Mesenchymal stem cell (in vitro differentiated cells and primary cell): ENCODE data around the gene L2HGDH.

Experiments used
- DNase-seq: peaks from one replicate; pipeline ENCODE4 v3.0.0-alpha.2; 2013
- H2AFZ ChIP-seq: one replicate; pipeline ENCODE4 v1.6.1; 2013; ENCODE audit warnings: low read depth, mild to moderate bottlenecking, control low read depth, inconsistent platforms, low read length, moderate library complexity
- H2AK5ac ChIP-seq: 2 replicates; pipeline ENCODE4 v1.6.1; 2013; ENCODE audit warnings: low read length, moderate library complexity, mild to moderate bottlenecking, inconsistent platforms; ENCODE audit not compliant: severe bottlenecking
- H2BK120ac ChIP-seq: one replicate; pipeline ENCODE4 v1.6.1; 2013; ENCODE audit warnings: low read depth, mild to moderate bottlenecking, inconsistent platforms, low read length, moderate library complexity
- H2BK12ac ChIP-seq, 2 experiments: one replicate each; pipeline ENCODE4 v1.6.1; 2013; ENCODE audit warnings: inconsistent platforms in 2 of 2, low read length in 2 of 2, mild to moderate bottlenecking in 2 of 2, moderate library complexity in 2 of 2, control low read depth in 1 of 2
- H2BK15ac ChIP-seq: one replicate; pipeline ENCODE4 v1.6.1; 2013; ENCODE audit warnings: mild to moderate bottlenecking, low read depth, inconsistent platforms; ENCODE audit not compliant: poor library complexity, severe bottlenecking
- H2BK5ac ChIP-seq: 2 replicates; pipeline ENCODE4 v1.6.1; 2013; ENCODE audit warnings: low read depth, mild to moderate bottlenecking, low read length, control low read depth, inconsistent platforms; ENCODE audit not compliant: poor library complexity, severe bottlenecking
- H3K14ac ChIP-seq, 2 experiments: one replicate each; pipeline ENCODE4 v1.6.1; 2013; ENCODE audit warnings: inconsistent platforms in 2 of 2, low read length in 2 of 2, control low read depth in 1 of 2, mild to moderate bottlenecking in 1 of 2, moderate library complexity in 1 of 2
- H3K18ac ChIP-seq, 2 experiments: one replicate each; pipeline ENCODE4 v1.6.1; 2013; ENCODE audit warnings: inconsistent platforms in 2 of 2, low read length in 2 of 2, control low read depth in 1 of 2, low read depth in 1 of 2, mild to moderate bottlenecking in 1 of 2
- H3K23ac ChIP-seq, 2 experiments: one replicate each; pipeline ENCODE4 v1.6.1; 2013; ENCODE audit warnings: inconsistent platforms in 2 of 2, low read length in 2 of 2, mild to moderate bottlenecking in 2 of 2, moderate library complexity in 2 of 2, control low read depth in 1 of 2
- H3K27ac ChIP-seq: 2 replicates; pipeline ENCODE4 v1.5.1; 2013; ENCODE audit warnings: mild to moderate bottlenecking, moderate library complexity, low read length, control low read depth, inconsistent platforms; ENCODE audit not compliant: poor library complexity, severe bottlenecking
- H3K27me3 ChIP-seq, 2 experiments: 2 replicates each; pipeline versions ENCODE4 v1.6.1 to v1.7.0; 2013; ENCODE audit warnings: low read length in 2 of 2, mild to moderate bottlenecking in 2 of 2, moderate library complexity in 2 of 2, control low read depth in 1 of 2, inconsistent platforms in 1 of 2; ENCODE audit not compliant: control insufficient read depth in 1 of 2, insufficient read depth in 1 of 2
- H3K36me3 ChIP-seq, 2 experiments: 2 replicates each; pipeline versions ENCODE4 v1.6.1 to v1.7.0; 2013; ENCODE audit warnings: low read length in 2 of 2, control low read depth in 1 of 2, inconsistent platforms in 1 of 2, low read depth in 1 of 2, mild to moderate bottlenecking in 1 of 2; ENCODE audit not compliant: insufficient read depth in 2 of 2, control insufficient read depth in 1 of 2
- H3K4ac ChIP-seq, 2 experiments: one replicate each; pipeline ENCODE4 v1.6.1; 2013; ENCODE audit warnings: inconsistent platforms in 2 of 2, low read length in 2 of 2, mild to moderate bottlenecking in 2 of 2, moderate library complexity in 2 of 2, control low read depth in 1 of 2, low read depth in 1 of 2
- H3K4me1 ChIP-seq: 2 replicates; pipeline ENCODE4 v1.6.1; 2013; ENCODE audit warnings: low read depth, low read length, control low read depth; ENCODE audit not compliant: control insufficient read depth, insufficient read depth
- H3K4me2 ChIP-seq: 2 replicates; pipeline ENCODE4 v1.6.1; 2013; ENCODE audit warnings: low read length, mild to moderate bottlenecking, inconsistent platforms; ENCODE audit not compliant: poor library complexity, severe bottlenecking
- H3K4me3 ChIP-seq, 2 experiments: 2 replicates each; pipeline versions ENCODE4 v1.5.1 to v1.7.0; 2013; ENCODE audit warnings: low read length in 2 of 2, mild to moderate bottlenecking in 2 of 2, control low read depth in 1 of 2, low read depth in 1 of 2; ENCODE audit not compliant: insufficient read depth in 1 of 2
- H3K79me1 ChIP-seq: replicated peaks from 2 replicates; pipeline ENCODE4 v1.6.1; 2013; ENCODE audit warnings: mild to moderate bottlenecking, control low read depth, low read length, inconsistent platforms; ENCODE audit not compliant: poor library complexity, severe bottlenecking
- H3K9ac ChIP-seq: 2 replicates; pipeline ENCODE4 v1.7.0; 2013; ENCODE audit warnings: mild to moderate bottlenecking, low read length, moderate library complexity
- H3K9me3 ChIP-seq: 2 replicates; pipeline ENCODE4 v1.7.0; 2013; ENCODE audit warnings: mild to moderate bottlenecking, low read length; ENCODE audit not compliant: control insufficient read depth
- H4K8ac ChIP-seq: one replicate; pipeline ENCODE4 v1.6.1; 2013; ENCODE audit warnings: inconsistent platforms, mild to moderate bottlenecking, low read length, moderate library complexity
- H4K91ac ChIP-seq: one replicate; pipeline ENCODE4 v1.6.1; 2013; ENCODE audit warnings: mild to moderate bottlenecking, low read length, inconsistent platforms
- WGBS: methylation state at CpG from one replicate; pipeline ENCODE4 v1.1.7; 2013; ENCODE audit warnings: mixed read lengths; 5-methylcytosine and 5-hydroxymethylcytosine counted together

L2HGDH gene

GRCh38 chr14:50321009-50321660 lies 9.1 kb upstream of the L2HGDH start:
- peak overlapping the region; percentile 89 for H3K9ac ChIP-seq
- WGBS = 5% methylated on average over 9 of the region's 9 CpGs

DNA sequence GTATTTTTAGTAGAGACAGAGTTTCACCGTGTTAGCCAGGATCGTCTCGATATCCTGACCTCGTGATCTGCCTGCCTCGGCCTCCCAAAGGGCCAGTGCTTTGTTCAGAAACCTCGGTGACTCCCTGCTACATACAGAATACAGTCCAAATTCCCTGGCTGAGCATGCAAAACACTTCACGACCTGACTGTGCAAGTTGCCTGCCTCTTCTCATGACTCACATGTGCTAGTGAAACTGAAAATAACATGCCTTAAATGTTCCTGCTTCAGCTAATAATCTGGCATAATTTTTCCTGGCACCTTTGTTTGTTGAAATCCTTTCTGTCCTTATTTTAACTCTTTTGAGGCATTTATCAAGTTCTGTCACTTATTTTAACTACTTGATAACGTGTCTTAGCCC lies 8.3 kb upstream of the L2HGDH start:
- Histone ChIP-seq H2BK15ac (no peak overlapping the region), H3K27ac (peak overlapping the region; percentile 4), H3K9ac (peak overlapping the region; percentile 89), H4K8ac (no peak overlapping the region), H3K9me3 (no peaks in the 10 kb centered on the region), H4K91ac (no peak overlapping the region), H3K18ac (no peak overlapping the region), H3K23ac (no peak overlapping the region), H3K4me1 (no peaks in the 10 kb centered on the region), H3K4me3 (peak overlapping the region in 1 of 2 experiments; percentile 74), H3K4me2 (no peak overlapping the region), H2AK5ac (no peak overlapping the region), H3K27me3 (no peaks in the 10 kb centered on the region), H2BK5ac (no peak overlapping the region), H3K36me3 (peaks cover 9 to 14% of the 10 kb centered on the region in 2 experiments), H3K14ac (no peak overlapping the region), H2AFZ (no peak overlapping the region), H3K79me1 (peaks cover 13% of the 10 kb centered on the region), H3K4ac (no peak overlapping the region), H2BK12ac (no peak overlapping the region), H2BK120ac (no peak overlapping the region)
- 75% methylated on average over 8 of the region's 8 CpGs for WGBS
- peak; percentile 83 for DNase-seq

More at GRCh38 chr14:50321009-50321660, 9.1 kb upstream of the L2HGDH start:
- no peak overlapping the region for H2AK5ac ChIP-seq
- peak overlapping the region; percentile 82 for H3K27ac ChIP-seq
- H2BK5ac ChIP-seq = no peak overlapping the region
- H3K9me3 ChIP-seq = no peaks in the 10 kb centered on the region
- no peak overlapping the region for H3K23ac ChIP-seq
- H3K18ac ChIP-seq = peak overlapping the region; percentile 23 to 55
- peak overlapping the region; percentile 68 for H3K4me2 ChIP-seq
- peak overlapping the region in 1 of 2 experiments; percentile 74 for H3K4me3 ChIP-seq
- DNase-seq = peak; percentile 99
- peaks cover 9 to 19% of the 10 kb centered on the region in 2 experiments for H3K36me3 ChIP-seq
- no peak overlapping the region for H2BK120ac ChIP-seq
- no peak overlapping the region for H4K91ac ChIP-seq
- H2BK12ac ChIP-seq = no peak overlapping the region
- no peak overlapping the region for H3K14ac ChIP-seq
- no peaks in the 10 kb centered on the region for H3K27me3 ChIP-seq
- H3K4me1 ChIP-seq = no peaks in the 10 kb centered on the region
- H2AFZ ChIP-seq = no peak overlapping the region
- H3K79me1 ChIP-seq = peaks cover 13% of the 10 kb centered on the region
- no peak overlapping the region for H3K4ac ChIP-seq
- H2BK15ac ChIP-seq = no peak overlapping the region
- H4K8ac ChIP-seq = no peak overlapping the region

DNA sequence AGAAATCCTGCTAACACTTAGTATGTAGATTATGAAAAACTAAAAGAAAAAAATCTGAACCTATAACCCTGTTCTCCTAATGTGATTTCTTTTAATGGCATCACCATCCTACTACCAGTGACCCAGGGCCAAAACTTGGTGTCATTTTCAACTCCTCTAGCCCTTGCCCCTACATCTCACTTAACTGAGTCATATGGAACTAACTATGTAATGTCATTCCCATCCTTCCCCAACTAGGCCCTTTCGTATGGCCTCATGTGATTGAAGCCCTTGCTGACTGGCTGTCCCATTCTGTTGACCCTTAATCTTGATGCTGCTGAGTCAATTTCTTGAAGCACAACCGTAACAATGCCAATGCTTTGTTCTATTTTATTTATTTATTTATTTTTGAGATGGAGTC lies 7.7 kb upstream of the L2HGDH start:
- H3K27ac ChIP-seq = no peak overlapping the region
- WGBS = 68% methylated on average over 1 of the region's 2 CpGs
- no peak overlapping the region for H2BK12ac ChIP-seq
- H2AFZ ChIP-seq = no peak overlapping the region
- peak overlapping the region; percentile 89 for H3K9ac ChIP-seq
- peak overlapping the region in 1 of 2 experiments; percentile 74 for H3K4me3 ChIP-seq
- H3K14ac ChIP-seq = no peak overlapping the region
- peaks cover 13% of the 10 kb centered on the region for H3K79me1 ChIP-seq
- no peak overlapping the region for H3K4ac ChIP-seq
- no peaks in the 10 kb centered on the region for H3K4me1 ChIP-seq
- no peak overlapping the region for H3K18ac ChIP-seq
- H2BK15ac ChIP-seq = no peak overlapping the region
- DNase-seq = peak; percentile 55
- H4K8ac ChIP-seq = no peak overlapping the region
- no peak overlapping the region for H3K23ac ChIP-seq
- no peak overlapping the region for H2BK120ac ChIP-seq
- H2AK5ac ChIP-seq = no peak overlapping the region
- no peaks in the 10 kb centered on the region for H3K27me3 ChIP-seq
- no peaks in the 10 kb centered on the region for H3K9me3 ChIP-seq
- peaks cover 7 to 14% of the 10 kb centered on the region in 2 experiments for H3K36me3 ChIP-seq
- H4K91ac ChIP-seq = no peak overlapping the region
- H2BK5ac ChIP-seq = no peak overlapping the region
- no peak overlapping the region for H3K4me2 ChIP-seq

GRCh38 chr14:50319293-50319692 lies 7.3 kb upstream of the L2HGDH start:
- Histone ChIP-seq H3K27me3 (no peaks in the 10 kb centered on the region), H3K18ac (no peak overlapping the region), H3K4me1 (no peaks in the 10 kb centered on the region), H3K14ac (no peak overlapping the region), H2BK120ac (no peak overlapping the region), H2BK5ac (no peak overlapping the region), H2BK12ac (no peak overlapping the region), H3K4ac (no peak overlapping the region), H3K4me3 (no peak overlapping the region), H2BK15ac (no peak overlapping the region), H3K36me3 (peaks cover 5 to 10% of the 10 kb centered on the region in 2 experiments), H4K8ac (no peak overlapping the region), H3K27ac (no peak overlapping the region), H3K4me2 (no peak overlapping the region), H3K23ac (no peak overlapping the region), H2AK5ac (no peak overlapping the region), H4K91ac (no peak overlapping the region), H3K9me3 (no peaks in the 10 kb centered on the region), H3K9ac (peak overlapping the region; percentile 89), H3K79me1 (peaks cover 14% of the 10 kb centered on the region), H2AFZ (no peak overlapping the region)
- WGBS = no CpG with 5 or more reads among the region's 1 CpG
- DNase-seq = peak; percentile 58
